Right lobe of liver (tissue), 6 donors: ENCODE data around the gene MOSPD2. TPM values are rescaled to one million over a fixed set of nuclear protein-coding genes. Genes with fewer than 3 reads are reported as not detected.
A peak's percentile ranks its signal among the peaks of the same experiment; 100 is the strongest.

ENCODE experiments used
- ATAC-seq, 4 donors: fragments of 200-7000 bp; cut with Tn5 transposase; one replicate each; pipeline ENCODE4 v1.9.1; 2020; ENCODE audit warnings: mild to moderate bottlenecking in 4 of 4, moderate library complexity in 4 of 4
- DNase-seq, 3 donors: peaks; one replicate each; pipeline ENCODE4 v3.0.0-alpha.2; 2020
- H3K27ac ChIP-seq, 3 donors: fragments of 200-600 bp; one replicate each; pipeline ENCODE4 v1.8.0; 2022
- H3K27me3 ChIP-seq, 2 donors: fragments of 200-600 bp; one replicate each; pipeline ENCODE4 v1.8.0; 2022
- H3K36me3 ChIP-seq, 4 donors: fragments of 200-600 bp; sonication (generic) in 1 of 4; one replicate each; pipeline versions ENCODE4 v1.5.1 to v1.8.0; 2017 to 2022; ENCODE audit warnings: control low read depth in 1 of 4
- H3K4me1 ChIP-seq, 4 donors: fragments of 200-600 bp; sonication (generic) in 1 of 4; one replicate each; pipeline versions ENCODE4 v1.5.1 to v1.8.0; 2017 to 2022; ENCODE audit warnings: control low read depth in 1 of 4
- H3K4me3 ChIP-seq, 3 donors: fragments of 200-600 bp; one replicate each; pipeline ENCODE4 v1.8.0; 2022
- H3K9me3 ChIP-seq, 4 donors: fragments of 200-600 bp; sonication (generic) in 1 of 4; one replicate each; pipeline versions ENCODE4 v1.5.1 to v1.8.0; 2017 to 2022; ENCODE audit warnings: control low read depth in 1 of 4
- POLR2A ChIP-seq: fragments of 450-650 bp; IDR thresholded peaks from one replicate; pipeline ENCODE4 v1.6.1; 2017; ENCODE audit warnings: antibody characterized with exemption, mild to moderate bottlenecking
- WGBS: methylation state at CpG from one replicate; pipeline ENCODE4 v1.1.6; 2018; ENCODE audit warnings: low coverage, low lambda C conversion rate; ENCODE audit not compliant: insufficient coverage; ENCODE audit errors: missing lambda C conversion rate; 5-methylcytosine and 5-hydroxymethylcytosine counted together
- intact Hi-C, 2 donors: fragments of 100-400 bp; cut with DNase I; formaldehyde crosslinking; loops; one replicate each; pipeline versions ENCODE4 v1.11.2 to v1.14.1; 2022
- long read RNA-seq: library from polyadenylated mRNA; unstranded; transcript quantifications from one replicate; pipeline ENCODE4 v2.0.0, GENCODE V29; 2019
- total RNA-seq, 6 experiments: library from RNA; depleted of rRNA in 2 of 6; stranded (reverse); fragments of >200 nt in 2 of 6; fragmentation: NEBNext Ultra II Directional in 3 of 6; extraction: Animal tissue kit (Norgen Biotek cat#: 25700) in 3 of 6; gene quantifications; one replicate each; pipeline versions ENCODE4 v1.1.0 to v1.2.4, GENCODE V29; 2016 to 2023
- TF ChIP-seq, protein P1 (sequence below), 4 donors: fragments of 200-600 bp in 3 of 4; fragments of 450-650 bp in 1 of 4; IDR thresholded peaks; one replicate each; pipeline versions ENCODE4 v1.5.1 to v1.8.0; 2016 to 2022; ENCODE audit warnings: antibody characterized with exemption in 4 of 4, mild to moderate bottlenecking in 2 of 4
- donor health status: DM: no; HTN: yes; CAD: no.
- donor health status: DM: no; HTN: no; CAD: no.
- donor health status: DM: no; HTN: no; CAD: no.
- donor health status: DM: no; HTN: yes; CAD: no.
- donor health status: DM: no; HTN: yes; CAD: no.

The MOSPD2 gene
- 10 to 100 TPM in 1 of 6 experiments, 1 to 10 TPM in 5; 3.8 to 14.8 (median 8.7) TPM for total RNA-seq
- long read RNA-seq: 0 reads

DNA sequence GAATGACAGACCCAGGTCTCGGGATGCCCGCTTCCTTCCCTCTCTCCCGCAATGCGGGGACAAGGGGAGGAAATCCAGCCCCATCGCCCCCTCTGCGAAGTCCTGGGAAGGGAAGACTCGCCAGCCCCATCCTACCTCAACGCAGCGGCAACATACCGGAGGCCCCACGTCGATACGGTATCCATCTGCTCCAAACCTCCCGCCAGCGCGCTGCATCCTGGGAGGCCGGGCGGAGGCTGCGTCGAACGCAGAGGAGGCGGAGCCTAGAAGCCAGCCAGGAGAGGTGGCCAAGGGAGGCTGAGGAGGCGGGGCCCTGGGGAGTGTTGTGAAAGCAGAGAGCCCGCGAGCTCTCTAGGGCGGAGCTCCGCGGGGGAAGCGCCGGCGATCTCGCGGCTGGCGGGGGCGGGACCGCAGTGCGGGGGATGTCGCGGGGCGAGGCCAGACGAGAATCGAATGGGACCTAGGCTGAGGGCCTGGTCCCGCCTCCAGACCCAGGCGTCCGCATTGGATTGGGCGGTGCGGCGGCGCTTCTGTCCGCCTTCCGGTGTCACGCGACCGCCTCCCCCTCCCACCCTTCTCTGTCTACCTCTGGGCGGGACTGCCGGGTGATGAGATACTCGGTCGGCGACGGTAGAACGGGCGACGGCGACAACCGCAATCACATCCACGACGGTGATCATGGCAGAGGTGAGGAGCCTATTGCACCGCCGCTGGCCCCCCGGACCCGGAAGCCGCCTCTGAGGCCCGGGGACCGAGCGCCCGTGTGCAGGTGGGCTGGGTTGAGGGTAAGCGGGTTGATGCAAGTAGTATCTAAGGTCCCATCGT is at the start of gene MOSPD2, which contains the start of gene FANCB:
Gene MOSPD2 (plus strand): TSS at position 571 of the 825 bp plus-strand sequence. CDS start 108 bp downstream, at position 679.
Gene FANCB (minus strand): TSS at position 219 of the 825 bp plus-strand sequence. CDS start 7,559 bp downstream, outside the sequence.
- peak within 1 kb of the TSS; percentile 52 to 77 (median 58) for H3K27ac ChIP-seq
- no peaks in the 10 kb centered on the region for H3K27me3 ChIP-seq
- TF ChIP-seq POLR2A: peak; percentile 55
- TF ChIP-seq, protein P1, sequence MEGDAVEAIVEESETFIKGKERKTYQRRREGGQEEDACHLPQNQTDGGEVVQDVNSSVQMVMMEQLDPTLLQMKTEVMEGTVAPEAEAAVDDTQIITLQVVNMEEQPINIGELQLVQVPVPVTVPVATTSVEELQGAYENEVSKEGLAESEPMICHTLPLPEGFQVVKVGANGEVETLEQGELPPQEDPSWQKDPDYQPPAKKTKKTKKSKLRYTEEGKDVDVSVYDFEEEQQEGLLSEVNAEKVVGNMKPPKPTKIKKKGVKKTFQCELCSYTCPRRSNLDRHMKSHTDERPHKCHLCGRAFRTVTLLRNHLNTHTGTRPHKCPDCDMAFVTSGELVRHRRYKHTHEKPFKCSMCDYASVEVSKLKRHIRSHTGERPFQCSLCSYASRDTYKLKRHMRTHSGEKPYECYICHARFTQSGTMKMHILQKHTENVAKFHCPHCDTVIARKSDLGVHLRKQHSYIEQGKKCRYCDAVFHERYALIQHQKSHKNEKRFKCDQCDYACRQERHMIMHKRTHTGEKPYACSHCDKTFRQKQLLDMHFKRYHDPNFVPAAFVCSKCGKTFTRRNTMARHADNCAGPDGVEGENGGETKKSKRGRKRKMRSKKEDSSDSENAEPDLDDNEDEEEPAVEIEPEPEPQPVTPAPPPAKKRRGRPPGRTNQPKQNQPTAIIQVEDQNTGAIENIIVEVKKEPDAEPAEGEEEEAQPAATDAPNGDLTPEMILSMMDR (IDR thresholded peaks at IDR 0.05): no peak
- H3K4me3 ChIP-seq: peak within 1 kb of the TSS; percentile 52 to 72 (median 59)
- H3K4me1 ChIP-seq: peaks cover 0 to 4% (median 0%) of the 10 kb centered on the region in 4 donors
- intact Hi-C loops: no loop called here
- 19% methylated on average over 12 of the region's 78 CpGs for WGBS
- no peaks in the 10 kb centered on the region for H3K36me3 ChIP-seq
- no peaks in the 10 kb centered on the region for H3K9me3 ChIP-seq
- peak; percentile 94 to 96 (median 95) for DNase-seq
- peak; percentile 98 to 99 (median 99) for ATAC-seq

DNA sequence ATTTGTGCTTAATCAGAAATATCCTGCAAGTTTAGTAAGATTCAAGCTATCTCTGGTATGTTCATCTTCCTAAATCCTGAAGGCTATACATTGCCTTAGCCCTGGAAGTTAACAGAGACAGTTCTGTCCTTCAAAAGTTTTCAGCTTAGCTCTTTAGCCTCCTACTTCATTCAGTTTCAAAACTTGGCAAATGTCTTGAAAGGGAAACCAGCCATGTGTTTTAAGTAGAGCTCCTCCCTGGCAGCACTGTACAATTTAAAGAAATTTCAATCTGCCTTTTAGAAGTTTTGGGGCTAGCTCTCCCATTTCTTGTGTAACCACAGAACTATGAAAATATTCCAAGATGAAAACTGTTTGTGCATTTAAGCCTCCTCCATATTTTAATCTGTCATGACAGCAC is 47.4 kb upstream of the MOSPD2 start:
- DNase-seq: no peak
- no peaks in the 10 kb centered on the region for H3K4me1 ChIP-seq
- TF ChIP-seq POLR2A: no peak
- TF ChIP-seq, protein P1 (IDR thresholded peaks at IDR 0.05): no peak
- no peak for ATAC-seq
- H3K4me3 ChIP-seq: no peak overlapping the region
- H3K9me3 ChIP-seq: no peaks in the 10 kb centered on the region
- H3K27ac ChIP-seq: no peak overlapping the region
- H3K27me3 ChIP-seq: no peaks in the 10 kb centered on the region
- H3K36me3 ChIP-seq: no peaks in the 10 kb centered on the region
- intact Hi-C loops: no loop called here

DNA sequence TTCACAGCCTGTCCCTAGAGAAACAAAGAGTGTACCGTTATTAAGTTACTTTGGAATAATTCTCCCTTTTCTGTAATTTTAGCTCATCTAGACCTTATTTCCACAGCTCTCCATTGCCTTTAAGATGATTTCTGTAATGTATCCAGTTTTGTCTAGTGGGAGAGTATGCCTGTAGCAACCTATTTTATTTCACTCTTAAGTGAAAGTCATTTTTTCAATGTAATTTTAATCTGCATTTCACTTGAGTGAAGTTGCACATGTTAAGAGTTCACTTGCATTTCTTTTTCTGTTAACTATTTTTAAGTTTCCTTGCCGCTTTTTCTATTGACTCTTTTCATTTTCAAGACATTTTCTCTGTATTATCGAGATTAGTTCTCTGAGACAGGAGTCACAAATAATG is 46.9 kb upstream of the MOSPD2 start:
- TF ChIP-seq POLR2A: no peak
- TF ChIP-seq, protein P1 (IDR thresholded peaks at IDR 0.05): no peak
- Histone ChIP-seq H3K4me1 (no peaks in the 10 kb centered on the region), H3K36me3 (no peaks in the 10 kb centered on the region), H3K27ac (no peak overlapping the region), H3K27me3 (no peaks in the 10 kb centered on the region), H3K9me3 (no peaks in the 10 kb centered on the region), H3K4me3 (no peak overlapping the region)
- intact Hi-C loops: no loop called here
- no peak for DNase-seq
- WGBS: 48% methylated on average over 3 of the region's 3 CpGs
- no peak for ATAC-seq

DNA sequence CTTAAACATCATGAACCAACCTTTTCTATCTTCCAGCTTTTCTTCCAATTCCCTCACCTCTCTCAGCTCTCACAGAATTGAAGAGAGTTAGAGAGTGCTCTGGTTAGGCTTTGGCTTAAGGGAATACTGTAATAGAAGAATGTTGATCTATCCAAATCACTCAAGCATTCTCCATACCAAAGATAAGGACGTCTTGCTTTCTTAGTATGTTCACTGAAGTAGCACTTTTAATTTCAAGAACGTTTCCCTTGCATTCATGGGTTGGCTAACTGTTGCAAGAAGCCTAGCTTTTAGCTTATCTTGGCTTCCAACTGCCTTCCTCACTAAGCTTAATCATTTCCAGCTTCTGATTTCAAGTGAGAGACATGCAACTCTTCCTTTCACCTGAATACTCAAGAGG is 43.6 kb upstream of the MOSPD2 start:
- Histone ChIP-seq H3K4me3 (no peak overlapping the region), H3K36me3 (no peaks in the 10 kb centered on the region), H3K27ac (no peak overlapping the region), H3K4me1 (no peaks in the 10 kb centered on the region), H3K27me3 (no peaks in the 10 kb centered on the region), H3K9me3 (no peaks in the 10 kb centered on the region)
- TF ChIP-seq, protein P1 (IDR thresholded peaks at IDR 0.05): no peak
- no peak for TF ChIP-seq POLR2A
- DNase-seq: no peak
- intact Hi-C loops: no loop called here
- ATAC-seq: no peak
- WGBS: 38% methylated on average over 2 of the region's 2 CpGs
